Measurements from ENCODE around the gene CLHC1.

The CLHC1 gene

DNA sequence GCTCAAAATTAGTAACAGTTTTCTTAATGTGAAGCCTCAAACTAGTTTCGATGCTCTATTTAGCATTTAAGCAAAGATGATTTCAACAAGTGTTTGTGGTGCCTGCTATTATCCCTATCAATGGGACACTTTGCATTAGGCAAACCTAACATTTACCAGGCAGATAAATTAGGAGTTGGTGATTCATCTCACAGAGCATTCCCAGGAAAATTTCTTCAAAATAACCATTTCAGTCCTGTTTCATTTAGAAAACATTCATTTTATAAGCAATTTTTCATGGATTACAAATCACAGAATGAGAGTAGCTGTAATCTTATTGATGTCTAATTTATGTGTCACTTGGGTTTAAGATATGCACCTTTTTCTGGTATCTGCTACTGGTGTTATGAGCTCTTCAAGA, 62.7 kb downstream of the CLHC1 start:
- DNase-seq: no peak

DNA sequence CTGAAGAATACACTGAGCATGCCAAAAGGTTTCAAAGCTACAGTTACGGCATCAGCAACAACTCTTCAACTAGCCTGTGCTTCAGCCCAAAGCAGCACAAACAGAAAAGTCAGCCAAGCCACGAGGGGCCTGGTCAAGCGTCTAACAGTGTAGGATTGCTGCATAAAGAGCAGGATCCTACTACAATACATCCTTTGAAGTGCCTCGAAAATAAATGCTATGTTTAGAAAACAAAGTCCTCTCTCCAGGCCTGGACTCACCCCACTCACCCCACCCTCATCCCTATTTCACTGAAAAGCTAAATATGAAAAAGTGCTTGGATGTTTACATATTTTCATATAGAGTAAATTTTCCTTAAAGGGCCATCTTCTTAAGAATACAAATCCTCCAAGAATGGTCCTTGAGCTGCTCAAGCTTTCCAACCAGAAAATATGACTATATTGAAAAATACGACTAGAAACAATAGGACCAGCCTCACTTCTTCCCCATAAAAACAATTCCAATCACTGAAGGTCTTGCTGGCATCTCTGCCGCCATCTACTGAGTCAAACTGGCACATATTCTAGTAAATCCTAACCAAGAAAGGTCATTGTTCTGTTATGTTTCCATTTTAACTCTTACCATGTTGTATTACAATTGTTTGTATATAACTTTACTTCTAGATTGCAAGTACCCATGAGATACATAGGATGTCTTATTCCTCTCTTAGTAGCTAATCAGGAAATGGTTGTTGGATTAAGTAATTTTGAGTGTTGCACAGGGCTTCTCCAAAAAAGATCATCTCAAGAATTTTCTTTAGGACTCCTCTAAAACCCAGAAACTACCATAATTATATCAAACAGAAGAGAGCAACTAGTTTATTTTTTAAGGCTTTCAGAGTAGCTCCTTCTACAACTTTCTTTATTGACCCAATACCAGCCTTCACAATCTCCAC, 63.6 kb downstream of the CLHC1 start:
- DNase-seq: no peak

DNA sequence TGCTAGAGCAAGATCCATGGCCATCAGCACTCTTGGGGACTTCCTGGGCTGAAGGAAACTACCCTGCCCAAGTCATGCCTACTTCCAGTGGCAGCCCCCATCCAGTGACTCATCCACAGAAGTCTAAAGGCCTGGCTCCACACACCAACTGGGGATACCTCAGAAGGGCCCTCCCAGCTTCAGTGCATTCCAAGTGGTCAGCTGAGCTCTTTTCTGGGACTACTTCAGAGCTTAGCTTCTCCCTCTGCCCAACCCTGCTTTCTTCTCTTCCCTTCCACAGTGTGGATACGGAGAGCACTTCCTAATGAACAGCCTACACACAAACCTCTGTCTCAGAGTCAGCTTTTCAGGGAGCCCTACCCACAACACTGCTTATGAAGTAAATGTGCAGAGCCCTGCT, 66.5 kb downstream of the CLHC1 start:
- DNase-seq: no peak

DNA sequence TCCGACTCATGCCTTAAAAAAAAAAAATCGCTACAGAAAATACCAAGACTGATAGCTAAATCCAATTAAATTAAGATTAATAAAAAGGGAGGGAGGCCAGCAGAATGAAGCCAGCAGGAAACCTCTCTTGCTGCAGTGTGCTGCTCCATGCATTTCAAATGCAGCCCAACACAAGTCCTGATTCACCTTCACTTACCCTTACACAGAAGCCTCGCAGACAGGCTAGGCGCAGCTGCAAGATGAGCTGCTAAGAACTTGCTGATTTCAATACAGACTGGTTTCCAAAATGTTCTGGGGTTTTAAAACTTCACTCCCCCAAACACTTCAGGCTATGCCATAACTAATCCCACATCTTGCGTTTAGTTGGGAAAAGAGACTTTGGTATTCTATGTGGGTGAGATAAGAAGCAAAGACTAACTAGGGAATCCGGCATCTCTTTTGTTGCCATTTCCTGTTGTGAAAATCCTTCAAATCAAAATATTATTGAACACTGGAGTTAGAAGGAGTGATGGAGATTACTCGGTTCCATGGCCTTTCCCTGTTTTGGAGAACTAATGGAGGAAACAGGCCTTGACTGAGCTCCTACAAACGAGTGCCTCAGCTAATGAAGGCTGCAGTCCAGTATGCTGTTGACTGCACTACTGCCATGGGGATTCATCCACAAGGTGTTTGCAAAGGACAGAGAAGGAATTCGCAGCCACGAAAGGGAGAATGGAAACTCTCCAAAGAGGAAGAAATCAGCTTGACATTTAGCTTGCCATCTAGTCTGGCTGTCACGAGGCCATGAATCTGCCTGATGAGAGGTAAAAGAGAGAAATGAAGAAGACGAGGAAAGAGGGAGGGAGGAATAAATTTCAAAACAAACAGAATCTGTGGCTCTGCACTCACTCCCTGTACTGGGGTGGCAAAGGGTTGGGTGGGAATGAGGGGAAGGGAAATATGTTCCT, 67.3 kb downstream of the CLHC1 start:
- DNase-seq: no peak

DNA sequence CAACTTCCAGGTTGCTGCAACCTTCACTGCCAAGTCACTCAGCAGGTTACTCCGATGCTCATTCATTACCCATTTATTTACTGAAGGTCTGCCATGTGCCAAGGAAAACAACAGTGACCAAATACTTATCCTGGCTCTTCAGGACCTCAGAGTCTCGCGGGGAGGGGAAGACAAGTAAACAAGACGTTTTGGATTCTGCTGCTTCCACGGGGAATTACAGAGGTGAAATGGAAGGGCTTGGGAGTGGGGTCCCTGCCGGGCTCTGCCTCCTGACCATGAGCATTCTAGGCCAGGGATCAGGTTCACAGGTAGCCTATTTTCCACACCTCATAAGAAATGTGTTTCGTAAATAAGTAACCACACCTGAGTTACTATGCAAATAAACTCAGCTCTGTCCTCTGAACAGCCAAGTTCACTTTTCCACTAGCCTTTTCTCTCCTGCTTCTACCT, 68.1 kb downstream of the CLHC1 start:
- no peak for DNase-seq

DNA sequence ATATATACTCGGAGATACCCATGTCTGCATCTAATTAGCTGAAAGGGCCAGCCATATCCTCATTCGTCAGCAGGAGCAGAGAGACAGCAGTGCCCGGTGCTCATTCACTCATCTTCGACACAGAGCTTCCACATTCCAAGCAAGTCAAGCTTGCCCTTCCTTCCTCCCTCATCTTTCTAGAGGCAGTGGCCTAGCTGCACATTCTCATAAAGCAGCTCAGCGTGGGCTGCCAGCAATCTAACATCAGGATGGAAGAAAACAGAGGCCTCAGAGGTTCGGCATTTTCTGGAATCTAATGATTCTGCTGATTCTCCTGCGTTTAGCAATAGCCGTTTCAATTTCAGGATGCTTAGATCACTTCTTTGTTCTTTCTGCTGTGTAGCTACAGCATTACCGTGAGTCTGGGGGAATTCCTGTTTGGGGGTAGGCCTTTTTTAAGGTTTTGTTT, 68.8 kb downstream of the CLHC1 start:
- DNase-seq: no peak

DNA sequence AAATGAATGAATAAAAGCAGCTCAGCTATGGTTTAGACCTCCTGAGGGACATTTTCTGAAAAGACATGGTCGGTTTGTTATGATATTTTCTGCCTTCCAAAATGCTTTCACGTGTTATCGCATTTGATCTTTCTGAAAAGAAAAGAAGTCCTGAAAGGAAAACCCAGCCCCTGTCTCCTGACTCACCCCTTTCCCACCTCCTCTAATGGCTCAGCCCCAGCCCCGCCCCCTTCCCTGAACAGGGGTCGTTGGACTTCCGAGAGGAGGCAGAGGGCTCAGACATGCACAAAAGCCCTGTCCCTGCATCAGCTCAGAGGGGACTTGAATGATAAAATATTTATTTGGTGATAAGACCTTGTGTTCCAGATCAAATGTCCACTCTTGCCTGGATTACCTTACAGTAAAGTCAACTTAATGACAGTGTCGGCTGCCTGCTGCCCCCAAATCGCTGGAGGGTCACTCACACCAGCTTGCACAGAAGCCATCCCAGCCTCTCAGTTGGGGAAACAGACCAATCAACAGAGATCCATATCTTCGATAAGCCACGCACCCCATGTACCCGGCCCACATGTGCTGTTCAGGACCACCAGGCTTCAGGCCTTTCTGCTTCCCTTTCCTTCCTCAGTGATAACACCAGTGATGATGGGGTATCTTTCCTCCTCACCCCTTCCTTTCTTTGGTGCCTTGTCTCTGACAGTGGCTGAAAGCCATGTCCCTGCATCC, 69.6 kb downstream of the CLHC1 start:
- no peak for DNase-seq

DNA sequence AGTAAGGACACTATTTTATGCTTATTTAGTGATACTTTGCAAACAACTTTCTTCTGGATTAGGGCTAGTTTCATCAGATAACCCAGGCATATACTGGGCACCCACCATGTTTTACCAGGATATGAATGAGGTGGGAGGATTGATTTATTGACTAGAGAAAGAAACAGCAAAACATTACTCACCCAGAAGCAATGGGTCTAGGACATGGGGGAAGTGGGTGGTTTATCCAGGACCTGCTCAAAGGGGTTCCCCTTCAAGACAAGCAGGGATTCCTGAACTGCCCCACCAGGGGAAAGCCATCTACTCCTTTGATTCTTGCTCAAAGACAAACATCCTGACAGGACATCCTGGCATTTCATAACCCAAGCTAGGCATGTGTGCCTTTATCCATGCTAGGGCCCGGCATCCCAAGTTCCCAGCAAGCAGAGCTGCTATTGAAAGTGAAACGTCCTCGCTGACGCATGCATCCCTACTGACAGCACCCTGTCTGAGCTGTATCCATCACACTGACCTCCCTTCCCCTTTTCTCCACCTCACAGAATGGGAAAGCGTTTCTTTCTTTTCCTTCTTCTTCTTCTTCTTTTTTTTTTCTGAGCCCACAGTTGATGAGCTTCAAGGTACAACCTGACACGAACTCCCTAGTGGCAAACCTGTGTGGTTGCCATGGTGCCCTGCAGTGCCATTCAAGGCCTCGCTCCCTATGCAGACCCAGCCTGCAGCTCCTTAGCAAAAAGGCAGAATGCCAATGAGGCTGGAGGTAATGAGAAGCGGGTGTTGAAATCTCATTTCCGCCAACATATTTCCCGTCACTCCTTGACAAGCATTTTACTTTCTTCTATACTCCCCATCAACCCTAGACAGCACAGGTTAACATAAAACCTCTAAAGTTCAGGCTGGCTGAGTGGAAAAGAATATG, 70.5 kb downstream of the CLHC1 start:
- no peak for DNase-seq

DNA sequence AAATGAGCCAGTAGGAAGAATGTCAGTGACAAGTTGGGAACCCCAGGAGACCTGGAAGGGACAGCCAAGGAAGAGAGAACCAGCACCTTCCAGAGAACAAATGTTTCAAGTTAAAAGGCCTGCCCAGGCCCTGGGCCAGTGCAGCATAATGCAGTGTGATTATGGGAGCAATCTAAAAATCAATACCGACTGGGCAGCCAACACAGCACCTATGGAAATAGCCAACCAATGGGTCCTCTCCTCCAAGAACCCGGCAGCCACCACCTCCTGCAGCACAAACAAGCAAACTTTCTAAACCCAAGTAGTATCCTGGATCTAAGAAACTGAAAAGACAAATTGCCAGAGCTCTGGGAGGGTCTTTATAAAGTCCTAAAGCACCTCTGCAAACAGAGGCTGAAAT, 71.7 kb downstream of the CLHC1 start:
- DNase-seq: no peak

DNA sequence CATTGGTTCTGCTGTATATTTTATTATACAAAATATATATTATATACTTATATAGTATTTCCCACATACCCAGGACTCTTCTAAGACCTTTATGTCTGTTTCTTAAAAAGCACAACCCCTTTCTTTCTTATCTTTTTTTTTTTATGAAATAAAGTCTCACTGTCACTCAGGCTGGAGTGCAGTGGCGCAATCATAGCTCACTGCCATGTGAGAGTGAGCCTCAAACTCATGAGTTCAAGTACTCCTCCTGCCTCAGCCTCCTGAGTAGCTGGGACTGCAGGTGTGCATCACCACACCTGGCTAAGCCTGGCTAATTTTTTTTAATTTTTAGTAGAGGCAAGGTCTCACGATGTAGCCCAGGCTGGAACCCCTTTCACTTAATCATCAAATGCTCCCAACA, 72.3 kb downstream of the CLHC1 start:
- DNase-seq: no peak

DNA sequence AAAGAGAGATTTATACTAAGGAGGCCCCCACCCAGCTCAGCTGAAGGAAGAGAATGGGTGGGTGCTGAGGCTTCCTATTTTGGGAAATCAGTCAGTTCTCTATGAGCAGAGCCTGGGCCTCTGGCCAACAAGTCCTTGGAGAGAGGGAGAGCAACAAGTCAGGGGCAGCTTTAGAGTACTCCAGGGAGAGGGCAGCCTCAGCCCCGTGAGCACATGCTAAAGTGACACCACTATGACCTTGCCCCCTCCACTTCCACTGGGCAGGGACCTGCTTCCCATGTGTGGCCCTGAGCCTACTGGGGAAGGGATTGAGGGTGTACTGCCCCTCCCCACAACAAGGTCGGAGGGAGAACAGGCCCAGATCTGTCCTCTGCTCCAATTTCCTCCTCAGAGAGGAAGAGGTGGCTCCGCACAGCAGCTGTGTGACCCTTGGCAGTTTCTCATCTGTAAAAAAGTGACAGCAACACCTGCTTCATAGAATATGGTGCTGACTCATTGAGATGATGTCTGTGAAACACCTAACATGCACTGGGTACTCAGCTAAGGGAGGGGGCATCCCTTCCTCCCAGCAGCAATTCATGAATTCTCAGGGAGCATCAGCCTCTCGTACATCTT, 72.9 kb downstream of the CLHC1 start:
- DNase-seq: no peak

DNA sequence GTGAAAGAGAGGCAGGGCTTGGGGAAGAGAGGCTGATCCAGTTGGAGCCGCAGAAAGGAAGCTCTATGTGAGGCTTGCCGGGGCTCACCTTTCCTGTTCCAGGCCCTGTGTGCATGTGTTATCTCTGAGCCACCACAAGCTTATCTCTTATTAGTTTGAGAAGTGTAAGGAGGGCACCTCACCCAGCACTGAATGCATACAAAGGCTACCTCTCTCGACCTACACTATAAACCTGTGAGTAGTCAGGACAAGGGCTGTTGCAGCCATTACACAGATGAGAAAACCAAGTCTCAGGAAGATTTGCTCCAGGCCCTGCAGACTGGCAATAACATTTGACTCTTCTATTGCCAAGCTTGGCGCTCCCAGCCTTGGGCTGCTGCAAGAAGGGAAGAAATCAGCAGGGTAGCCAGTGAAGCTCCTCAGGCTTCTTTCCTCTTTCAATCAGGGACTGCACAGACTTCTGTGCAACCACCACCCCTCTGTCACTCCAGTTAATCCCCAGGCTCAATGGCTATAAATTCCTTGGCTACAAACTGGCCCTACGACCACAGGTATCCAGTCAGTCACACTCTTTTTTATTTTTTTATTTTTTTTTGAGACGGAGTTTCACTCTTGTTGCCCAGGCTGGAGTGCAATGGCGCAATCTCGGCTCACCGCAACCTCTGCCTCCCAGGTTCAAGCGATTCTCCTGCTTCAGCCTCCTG, 73.8 kb downstream of the CLHC1 start:
- no peak for DNase-seq

DNA sequence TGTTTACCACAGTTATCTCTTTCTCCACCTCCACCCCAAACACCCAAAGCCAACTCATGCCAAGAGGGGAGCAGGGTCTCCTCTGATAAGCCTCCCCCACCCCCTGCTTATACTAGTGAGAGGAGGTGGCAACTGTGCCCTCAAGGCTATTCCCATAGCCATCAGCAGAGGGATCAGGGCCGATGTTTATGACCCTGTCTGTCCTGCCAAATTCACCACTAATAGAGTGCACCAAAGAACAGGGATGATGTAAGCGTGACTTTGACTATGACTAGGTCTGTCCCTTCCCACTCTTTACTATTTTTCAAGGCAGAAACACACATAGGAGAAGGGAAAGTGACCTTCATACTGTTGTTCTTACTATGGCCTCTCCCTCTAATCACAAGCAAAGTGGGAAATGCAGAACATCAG, 74.6 kb downstream of the CLHC1 start:
- DNase-seq: no peak

DNA sequence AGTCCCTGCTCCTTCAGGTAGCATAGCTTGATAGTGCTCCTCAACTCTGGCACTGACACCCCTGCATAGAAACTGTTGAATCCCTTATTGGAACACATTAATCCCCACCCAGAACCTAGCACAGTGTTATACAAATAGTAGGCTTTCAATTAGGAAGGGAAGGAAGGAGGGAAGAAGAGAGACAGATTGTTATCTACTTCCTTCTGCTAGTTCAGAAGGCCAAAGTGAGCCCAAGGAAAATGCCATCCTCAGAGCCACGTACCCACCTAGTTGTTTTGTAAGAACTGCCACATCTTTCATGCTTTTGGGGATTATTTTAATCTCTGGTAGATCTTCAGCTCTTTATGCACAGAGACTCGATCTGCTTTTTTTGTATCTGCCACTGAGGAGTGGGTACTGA, 75.1 kb downstream of the CLHC1 start:
- DNase-seq: no peak

DNA sequence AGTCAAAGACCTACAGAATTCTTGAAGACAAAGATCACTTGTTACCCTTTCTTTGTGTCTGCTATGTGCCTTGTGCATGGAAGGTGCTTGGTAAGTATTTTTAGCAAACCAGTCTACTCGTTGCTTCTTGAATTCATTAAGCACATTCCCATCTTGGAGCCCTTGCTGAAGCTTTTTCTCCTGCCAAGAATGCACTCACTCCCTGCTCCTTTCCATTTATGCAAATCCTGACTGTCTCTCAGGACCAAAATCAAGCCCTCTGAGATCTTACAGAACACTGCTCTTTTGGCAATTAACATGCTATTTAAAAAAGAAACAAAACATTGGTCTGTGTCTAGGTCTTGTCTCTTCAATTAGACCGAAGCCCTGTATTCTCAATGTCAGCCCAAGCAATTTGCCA, 75.8 kb downstream of the CLHC1 start:
- no peak for DNase-seq

DNA sequence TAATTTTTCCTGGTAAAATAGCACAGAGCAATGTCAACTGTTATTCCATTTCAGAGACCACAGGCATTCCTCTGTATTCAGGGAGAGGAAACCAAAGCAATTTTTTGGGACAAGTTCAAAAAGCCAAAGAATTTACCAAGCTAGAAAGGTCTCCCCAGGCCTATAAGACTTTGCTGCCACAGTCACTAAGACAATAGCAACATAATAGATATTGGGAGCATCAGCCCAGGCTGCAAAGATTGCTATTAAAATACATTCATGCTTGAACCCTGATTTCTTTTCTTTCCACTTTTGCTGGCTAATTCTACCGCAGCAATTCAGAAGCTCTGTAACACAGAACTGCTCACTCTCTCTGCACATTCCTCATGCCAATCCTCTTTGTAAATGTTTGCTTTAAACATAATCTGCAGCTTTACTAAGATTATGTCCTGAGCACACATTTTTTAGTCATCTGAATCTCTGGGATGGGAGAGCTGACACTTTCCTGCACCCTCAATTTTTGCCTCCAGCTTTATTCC, 76.3 kb downstream of the CLHC1 start:
- no peak for DNase-seq

DNA sequence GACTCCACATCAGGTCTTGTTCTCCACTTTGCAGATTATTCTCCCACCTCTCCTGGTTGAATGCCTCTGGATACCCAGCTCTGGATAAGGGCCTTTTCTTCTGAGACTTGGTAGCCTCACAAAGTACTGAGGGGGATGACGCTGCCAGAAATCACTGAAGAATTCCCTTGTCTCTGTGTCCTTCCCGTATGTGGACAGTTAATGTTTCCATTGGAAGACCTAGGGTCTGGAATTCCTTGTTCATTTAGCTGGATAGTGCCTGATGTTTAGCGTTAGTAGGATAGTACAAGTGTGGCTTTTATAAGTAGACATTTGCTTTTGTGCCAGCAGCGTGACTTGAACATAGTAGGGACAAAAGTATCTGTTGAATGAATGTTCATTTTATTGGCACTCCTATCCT, 76.9 kb downstream of the CLHC1 start:
- DNase-seq: no peak

DNA sequence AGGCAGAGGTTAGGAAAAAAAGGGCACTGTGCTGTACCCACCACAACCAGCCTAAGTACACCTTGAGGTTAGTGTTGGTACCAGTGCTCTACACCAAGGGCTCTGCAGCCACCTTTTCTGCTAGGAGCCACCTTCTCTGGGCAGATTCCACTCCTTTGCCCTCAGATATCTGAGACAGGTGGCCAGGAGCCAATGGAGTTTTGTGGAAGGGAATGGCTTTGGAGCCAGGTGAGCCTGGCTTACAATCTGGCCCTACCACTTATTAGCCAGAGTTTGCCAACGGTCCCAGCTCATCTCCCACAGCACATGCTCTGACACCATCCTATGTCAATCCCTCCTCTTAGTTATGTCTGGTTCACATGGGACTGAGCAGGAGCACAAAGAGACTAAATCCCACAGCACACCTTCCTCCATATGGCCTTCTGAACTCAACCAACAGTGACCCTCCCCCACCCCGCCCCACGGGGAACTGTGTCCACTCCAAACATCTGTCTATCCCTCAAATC, 77.5 kb downstream of the CLHC1 start:
- DNase-seq: no peak

DNA sequence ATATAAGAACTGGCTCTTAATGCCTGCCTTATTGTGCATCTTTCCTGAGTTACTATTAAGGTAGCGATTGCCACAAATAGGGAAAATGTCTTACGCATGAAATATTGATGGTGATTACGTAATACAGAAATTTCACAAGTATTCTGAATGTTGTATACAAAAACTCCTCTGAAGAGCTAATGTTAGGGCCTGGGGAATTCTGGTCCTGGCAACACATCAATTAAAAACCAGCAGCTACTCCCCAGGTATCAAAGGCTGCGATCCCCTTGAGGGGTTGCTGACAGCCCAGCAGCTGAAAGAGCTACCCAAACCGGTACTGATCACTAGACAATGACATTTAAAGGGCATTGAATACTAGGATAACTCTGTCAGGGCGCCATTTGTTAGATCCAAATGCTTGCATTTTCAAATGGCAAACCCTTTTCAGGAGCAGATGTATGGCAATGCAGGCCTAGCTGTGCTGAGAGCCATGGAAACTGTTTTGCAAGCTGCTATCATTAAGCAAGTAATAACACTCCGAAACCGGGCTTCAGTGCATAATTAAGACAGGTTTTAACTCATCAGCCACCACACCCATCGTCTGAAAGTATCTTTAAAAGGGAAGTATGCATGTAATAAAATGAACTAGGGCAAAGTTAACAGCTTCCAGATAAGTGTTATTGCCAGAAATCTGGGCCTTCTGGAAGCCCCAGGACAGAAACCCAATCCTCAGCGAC, 78.4 kb downstream of the CLHC1 start:
- no peak for DNase-seq
